D721Med (cell line): ENCODE results near the gene PANK3.

ENCODE experiments used
- DNase-seq: peaks from one replicate; pipeline ENCODE4 v3.0.0; 2011; ENCODE audit warnings: low spot score; ENCODE audit not compliant: insufficient read length
- FAIRE-seq: peaks from 2 replicates; lab custom pipeline; 2011; peaks lifted over from hg19 to GRCh38; lab: Jason Lieb, UNC
- CTCF ChIP-seq: IDR thresholded peaks from 2 replicates; pipeline ENCODE4 v1.5.1; 2012; ENCODE audit warnings: mild to moderate bottlenecking, control low read depth; ENCODE audit not compliant: insufficient read depth; ENCODE audit errors: missing control alignments

The PANK3 gene

DNA sequence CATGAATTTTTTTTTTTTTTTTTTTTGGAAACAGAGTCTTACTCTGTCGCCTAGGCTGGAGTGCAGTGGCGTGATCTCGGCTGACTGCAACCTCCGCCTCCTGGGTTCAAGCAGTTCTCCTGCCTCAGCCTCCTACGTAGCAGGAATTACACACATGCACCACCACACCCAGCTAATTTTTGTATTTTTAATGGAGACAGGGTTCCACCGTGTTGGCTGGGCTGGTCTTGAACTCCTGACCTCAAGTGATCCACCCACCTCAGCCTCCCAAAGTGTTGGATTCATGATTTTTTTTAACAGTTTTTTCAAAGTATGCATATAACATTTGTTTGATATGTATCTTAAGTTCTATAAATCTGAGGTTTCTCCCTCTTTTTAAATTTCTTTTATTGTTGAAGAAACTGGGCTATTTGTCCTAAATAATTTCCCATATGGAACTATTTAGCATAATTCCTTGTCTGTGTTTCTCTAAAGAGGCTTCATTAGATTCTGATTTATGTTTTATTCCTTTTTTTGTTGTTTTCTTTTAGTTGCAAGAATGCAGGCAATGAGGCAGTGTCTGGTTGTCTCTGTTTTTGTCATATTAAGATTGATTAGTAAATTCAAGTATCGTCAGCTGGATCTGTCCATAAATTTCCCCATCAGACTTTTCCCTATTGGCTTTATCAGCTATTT lies 76.5 kb downstream of the PANK3 start:
- DNase-seq, result no peak
- no peak for TF ChIP-seq CTCF
- no peak for FAIRE-seq
